GM21825 (cell line): ENCODE measurements around the gene KLF17.

Experiments
- ATAC-seq: cut with Tn5 transposase; IDR thresholded peaks from one replicate; pipeline ENCODE4 v1.9.1; 2021; ENCODE audit warnings: mild to moderate bottlenecking, moderate library complexity; ENCODE audit not compliant: unreplicated experiment

KLF17 gene

GRCh38 chr1:44118682-44119081, at the start of gene KLF17:
KLF17 (plus strand) TSS chr1:44118821; CDS start chr1:44118908, 87 bp downstream.
- ATAC-seq: no peak

- ATAC-seq: no peak
These were observed 47.2 kb upstream of the KLF17 start for GRCh38 chr1:44071461-44071860.

GRCh38 chr1:44072204-44072603, 46.4 kb upstream of the KLF17 start:
- no peak for ATAC-seq

GRCh38 chr1:44072821-44073220, 45.8 kb upstream of the KLF17 start:
- ATAC-seq: no peak

GRCh38 chr1:44073528-44073927, 45.1 kb upstream of the KLF17 start:
- ATAC-seq: no peak

GRCh38 chr1:44074415-44074814, 44.2 kb upstream of the KLF17 start:
- ATAC-seq: no peak

- ATAC-seq: no peak
These were observed 42.6 kb upstream of the KLF17 start for GRCh38 chr1:44076066-44076465.

GRCh38 chr1:44077421-44077820, 41.2 kb upstream of the KLF17 start:
- ATAC-seq: no peak

- no peak for ATAC-seq
These were observed 40.5 kb upstream of the KLF17 start for GRCh38 chr1:44078104-44078503.

GRCh38 chr1:44079566-44079965, 39.1 kb upstream of the KLF17 start:
- no peak for ATAC-seq

GRCh38 chr1:44084998-44085675, 33.5 kb upstream of the KLF17 start:
- no peak for ATAC-seq

- ATAC-seq: no peak
These were observed 31.7 kb upstream of the KLF17 start for GRCh38 chr1:44086692-44087474.

- ATAC-seq: no peak
These were observed 29.1 kb upstream of the KLF17 start for GRCh38 chr1:44089371-44090048.

- no peak for ATAC-seq
These were observed 28.0 kb upstream of the KLF17 start for GRCh38 chr1:44090429-44091252.

- no peak for ATAC-seq
These were observed 24.6 kb upstream of the KLF17 start for GRCh38 chr1:44094047-44094446.

GRCh38 chr1:44100183-44100868, 18.3 kb upstream of the KLF17 start:
- no peak for ATAC-seq

- no peak for ATAC-seq
These were observed 17.3 kb upstream of the KLF17 start for GRCh38 chr1:44101328-44101727.

- no peak for ATAC-seq
These were observed 15.1 kb upstream of the KLF17 start for GRCh38 chr1:44103270-44104131.

GRCh38 chr1:44105810-44106209, 12.8 kb upstream of the KLF17 start:
- ATAC-seq: no peak
